ENCODE results near the gene PTPN6. TPM values are rescaled to one million over a fixed set of nuclear protein-coding genes. Genes with fewer than 3 reads are reported as not detected.
A peak's percentile ranks its signal among the peaks of the same experiment; 100 is the strongest.

The PTPN6 gene
- total RNA-seq, 2 donors from 2014 or later, result 18.7 to 31.4 TPM

GRCh38 chr12:6936636-6937480 lies 14.3 kb upstream of the PTPN6 start:
- intact Hi-C loops (cut with DNase I), result no loop called here

GRCh38 chr12:6937481-6938352 lies 13.4 kb upstream of the PTPN6 start:
- intact Hi-C loops (cut with DNase I), result loop anchor here in 1 of 2 donors (2.0 kb wide), 1 partner anchor 67 kb away; no protein-coding TSS in a partner anchor

More at GRCh38 chr12:6936636-6937480, 14.3 kb upstream of the PTPN6 start:
- DNase-seq (ENCODE audit: low spot score), result no peak

GRCh38 chr12:6938353-6939190 lies 12.6 kb upstream of the PTPN6 start:
- DNase-seq (ENCODE audit: low spot score), result peak; percentile 84
- intact Hi-C loops (cut with DNase I), result loop anchor here in 1 of 2 donors (2.0 kb wide), 1 partner anchor 68 kb away; no protein-coding TSS in a partner anchor

More at GRCh38 chr12:6937481-6938352, 13.4 kb upstream of the PTPN6 start:
- DNase-seq (ENCODE audit: low spot score), result peak; percentile 98

- intact Hi-C loops (cut with DNase I), result loop anchor here in 1 of 2 donors (2.0 kb wide), 1 partner anchor 68 kb away; no protein-coding TSS in a partner anchor
- no peak for DNase-seq (ENCODE audit: low spot score)
Measured at GRCh38 chr12:6939191-6939540, 12.0 kb upstream of the PTPN6 start.

DNA sequence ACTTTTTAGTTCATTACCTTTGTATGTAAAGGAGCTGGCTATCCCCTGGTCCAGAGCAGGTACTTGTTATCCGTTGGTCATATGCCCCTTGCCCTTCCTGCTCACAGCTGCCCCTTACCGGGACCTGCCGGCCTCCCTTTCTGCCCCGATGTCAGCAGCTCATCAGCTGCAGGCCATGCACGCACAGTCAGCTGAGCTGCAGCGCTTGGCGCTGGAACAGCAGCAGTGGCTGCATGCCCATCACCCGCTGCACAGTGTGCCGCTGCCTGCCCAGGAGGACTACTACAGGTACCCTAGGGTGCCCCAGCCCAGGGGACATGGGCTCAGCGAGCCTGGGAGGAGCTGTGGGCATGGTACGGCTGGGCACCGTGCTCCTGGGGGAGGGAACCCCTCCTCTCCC lies 9.9 kb upstream of the PTPN6 start:
- DNase-seq (ENCODE audit: low spot score), result no peak
- intact Hi-C loops (cut with DNase I), result no loop called here

DNA sequence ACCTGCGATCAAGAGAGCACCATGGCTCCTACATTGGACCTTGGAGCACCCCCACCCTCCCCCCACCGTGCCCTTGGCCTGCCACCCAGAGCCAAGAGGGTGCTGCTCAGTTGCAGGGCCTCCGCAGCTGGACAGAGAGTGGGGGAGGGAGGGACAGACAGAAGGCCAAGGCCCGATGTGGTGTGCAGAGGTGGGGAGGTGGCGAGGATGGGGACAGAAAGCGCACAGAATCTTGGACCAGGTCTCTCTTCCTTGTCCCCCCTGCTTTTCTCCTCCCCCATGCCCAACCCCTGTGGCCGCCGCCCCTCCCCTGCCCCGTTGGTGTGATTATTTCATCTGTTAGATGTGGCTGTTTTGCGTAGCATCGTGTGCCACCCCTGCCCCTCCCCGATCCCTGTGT lies 9.4 kb upstream of the PTPN6 start:
- intact Hi-C loops (cut with DNase I), result no loop called here

GRCh38 chr12:6942331-6942665 lies 8.9 kb upstream of the PTPN6 start:
- no peak for DNase-seq (ENCODE audit: low spot score)
- intact Hi-C loops (cut with DNase I), result no loop called here

More for the DNA sequence above, 9.4 kb upstream of the PTPN6 start:
- DNase-seq (ENCODE audit: low spot score), result peak; percentile 83

DNA sequence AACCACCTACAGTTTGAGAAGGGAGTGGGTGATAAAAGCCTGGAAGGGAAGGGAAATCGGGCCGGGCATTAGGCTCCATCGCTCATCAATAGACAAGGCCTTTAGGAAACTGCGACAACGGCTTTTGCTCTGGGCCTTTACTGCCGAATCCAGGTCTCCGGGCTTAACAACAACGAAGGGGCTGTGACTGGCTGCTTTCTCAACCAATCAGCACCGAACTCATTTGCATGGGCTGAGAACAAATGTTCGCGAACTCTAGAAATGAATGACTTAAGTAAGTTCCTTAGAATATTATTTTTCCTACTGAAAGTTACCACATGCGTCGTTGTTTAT lies 7.8 kb upstream of the PTPN6 start:
- intact Hi-C loops (cut with DNase I), result no loop called here

GRCh38 chr12:6943722-6944380 lies 7.3 kb upstream of the PTPN6 start, which contains the start of the genes C12orf57 and RNU7-1:
Gene C12orf57, plus strand, starts transcription at chr12:6944022. Its CDS starts 100 bp downstream, at chr12:6944122.
Gene RNU7-1, plus strand, starts transcription at chr12:6943816.
- intact Hi-C loops (cut with DNase I), result no loop called here
- DNase-seq (ENCODE audit: low spot score), result peak; percentile 94

More for the DNA sequence above, 7.8 kb upstream of the PTPN6 start:
- peak; percentile 90 for DNase-seq (ENCODE audit: low spot score)

- intact Hi-C loops (cut with DNase I), result no loop called here
- peak; percentile 98 for DNase-seq (ENCODE audit: low spot score)
Measured at GRCh38 chr12:6944381-6945186, 6.6 kb upstream of the PTPN6 start.

- DNase-seq (ENCODE audit: low spot score), result no peak
- intact Hi-C loops (cut with DNase I), result no loop called here
Measured at GRCh38 chr12:6945613-6946012, 5.5 kb upstream of the PTPN6 start.

DNA sequence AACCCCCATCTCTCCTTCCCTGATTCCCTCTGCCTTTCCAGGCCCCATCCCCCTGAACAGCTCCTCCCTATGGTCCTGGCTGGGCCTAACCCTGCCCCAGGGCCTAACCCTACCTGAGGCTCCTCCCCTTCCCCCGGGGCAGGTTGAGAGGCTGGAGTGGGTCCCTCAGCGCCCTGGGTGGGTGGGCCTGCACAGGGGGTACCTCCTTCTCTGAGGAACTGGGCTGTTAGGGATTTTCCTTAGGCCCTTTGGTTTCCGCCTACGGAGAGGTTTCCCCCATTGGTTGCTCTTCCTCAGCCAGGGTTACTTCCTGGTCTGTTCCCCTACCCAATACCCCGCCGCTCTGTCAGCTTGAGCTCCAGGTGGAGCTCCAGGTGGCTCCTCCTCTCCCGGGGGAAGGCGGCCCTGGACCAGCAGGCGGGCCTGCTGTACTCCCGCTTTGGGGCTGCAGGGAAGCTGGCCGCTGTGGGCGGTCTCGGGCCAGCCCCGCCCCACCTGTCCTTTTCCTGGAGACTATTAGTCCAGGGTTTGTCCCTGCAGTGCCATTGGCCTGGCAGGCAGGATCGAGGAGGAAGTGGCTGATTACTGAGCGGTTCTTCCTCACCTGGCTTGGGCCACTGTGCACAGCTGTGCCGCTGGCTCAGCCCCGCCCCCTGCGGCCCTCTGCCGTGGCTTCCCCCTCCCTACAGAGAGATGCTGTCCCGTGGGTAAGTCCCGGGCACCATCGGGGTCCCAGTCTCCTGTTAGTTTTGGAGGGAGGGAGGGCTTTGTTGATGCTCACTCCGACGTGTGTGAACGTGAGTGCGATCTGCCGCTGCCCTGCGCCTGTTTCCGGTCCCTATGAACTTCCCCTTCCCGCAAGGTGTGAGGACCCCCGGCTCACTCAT lies 4.9 kb upstream of the PTPN6 start:
- intact Hi-C loops (cut with DNase I), result no loop called here
- DNase-seq (ENCODE audit: low spot score), result peak; percentile 87

GRCh38 chr12:6946920-6947374 lies 4.2 kb upstream of the PTPN6 start:
- intact Hi-C loops (cut with DNase I), result no loop called here
- no peak for DNase-seq (ENCODE audit: low spot score)

DNA sequence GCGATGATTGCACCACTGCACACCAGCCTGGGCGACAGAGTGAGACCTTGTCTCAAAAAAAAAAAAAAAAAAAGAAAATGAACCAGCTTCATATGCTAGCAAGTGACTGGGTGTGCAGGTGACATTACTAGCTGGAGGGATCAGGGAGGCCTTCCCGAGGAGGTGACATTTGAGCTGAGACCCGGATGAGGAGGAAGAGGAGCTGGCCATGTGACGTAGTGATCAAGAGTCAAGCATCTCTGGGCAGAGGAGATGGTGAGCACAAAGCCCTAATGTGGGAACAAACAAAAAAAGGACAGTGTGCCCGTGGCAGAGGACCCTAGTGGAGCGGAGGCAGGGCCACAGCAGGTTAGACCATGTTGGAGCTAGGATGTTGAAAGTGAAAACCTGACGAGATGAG lies 3.5 kb upstream of the PTPN6 start:
- DNase-seq (ENCODE audit: low spot score), result peak; percentile 45
- intact Hi-C loops (cut with DNase I), result no loop called here

GRCh38 chr12:6948873-6949594 lies 2.1 kb upstream of the PTPN6 start:
- intact Hi-C loops (cut with DNase I), result no loop called here

GRCh38 chr12:6950401-6950801 lies 755 bp upstream of the PTPN6 start:
- peak; percentile 62 for DNase-seq (ENCODE audit: low spot score)

More at GRCh38 chr12:6948873-6949594, 2.1 kb upstream of the PTPN6 start:
- peak; percentile 66 for DNase-seq (ENCODE audit: low spot score)

More at GRCh38 chr12:6950401-6950801, 755 bp upstream of the PTPN6 start:
- intact Hi-C loops (cut with DNase I), result loop anchor here in 1 of 2 donors (10.0 kb wide), 1 partner anchor 164 kb away; no protein-coding TSS in a partner anchor
